ENCODE data around the gene TMPRSS12. TPM values are rescaled to one million over a fixed set of nuclear protein-coding genes. Genes with fewer than 3 reads are reported as not detected.

The TMPRSS12 gene
- total RNA-seq, 2 donors from 2014 or later = not detected

GRCh38 chr12:50934981-50935807 lies 92.5 kb downstream of the TMPRSS12 start:
- no peak overlapping the region for H3K27ac Mint-ChIP-seq
- no peak for DNase-seq

GRCh38 chr12:50936821-50937530 lies 94.2 kb downstream of the TMPRSS12 start:
- Mint-ChIP-seq H3K36me3 (ENCODE audit: low read depth) (no peaks in the 10 kb centered on the region), H3K27ac (no peak overlapping the region), H3K27me3 (no peaks in the 10 kb centered on the region), H3K4me3 (no peak overlapping the region), H3K4me1 (no peaks in the 10 kb centered on the region)
- DNase-seq (no peak), ATAC-seq (no peak)
- H3K9me3 ChIP-seq (ENCODE audit: control insufficient read depth, low read length, poor library complexity, severe bottlenecking) = no peaks in the 10 kb centered on the region

More at GRCh38 chr12:50934981-50935807, 92.5 kb downstream of the TMPRSS12 start:
- no peaks in the 10 kb centered on the region for H3K27me3 Mint-ChIP-seq
- H3K36me3 Mint-ChIP-seq (ENCODE audit: low read depth) = no peaks in the 10 kb centered on the region
- no peak overlapping the region for H3K4me3 Mint-ChIP-seq
- no peaks in the 10 kb centered on the region for H3K9me3 ChIP-seq (ENCODE audit: control insufficient read depth, low read length, poor library complexity, severe bottlenecking)
- ATAC-seq = no peak
- no peaks in the 10 kb centered on the region for H3K4me1 Mint-ChIP-seq

Other genes starting within 250 kb of the TMPRSS12 start
- 10 to 100 TPM; 23.1 to 27.4 TPM for gene ATF1, start 78.8 kb upstream of the TMPRSS12 start, total RNA-seq
- not detected for gene HIGD1C, start 109.6 kb downstream of the TMPRSS12 start, total RNA-seq
- 10 to 100 TPM; 47.6 to 51.5 TPM for gene SLC11A2, start 183.5 kb downstream of the TMPRSS12 start, total RNA-seq
- gene LETMD1, start 205.4 kb downstream of the TMPRSS12 start, total RNA-seq = 10 to 100 TPM; 56.2 to 56.6 TPM
- gene CSRNP2, start 240.7 kb downstream of the TMPRSS12 start, total RNA-seq = 10 to 100 TPM; 19.2 to 19.9 TPM